ENCODE data around the gene COL1A2.

The COL1A2 gene

DNA sequence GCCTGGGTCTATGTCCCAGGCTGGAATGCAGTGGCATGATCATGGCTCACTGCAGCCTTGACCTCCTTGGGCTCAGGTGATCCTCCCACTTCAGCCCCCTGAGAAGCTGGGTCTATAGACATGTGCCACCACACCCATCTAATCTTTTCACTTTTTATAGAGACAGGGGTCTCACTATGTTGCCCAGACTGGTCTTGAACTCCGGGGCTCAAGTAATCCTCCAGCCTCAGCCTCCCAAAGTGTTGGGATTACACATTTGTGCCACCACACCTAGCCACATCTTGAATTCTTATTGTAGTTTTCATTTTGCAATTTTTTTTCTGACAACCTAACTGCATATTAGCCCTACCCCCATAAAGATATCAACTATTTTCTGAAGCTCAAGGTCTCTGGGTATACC lies 18.4 kb upstream of the COL1A2 start:
- TF ChIP-seq CREB1 (IDR thresholded peaks at IDR 0.05; ENCODE audit: low read depth) (no peak), TCF12 (IDR thresholded peaks at IDR 0.05; ENCODE audit: low read depth) (no peak), TAF1 (IDR thresholded peaks at IDR 0.05; ENCODE audit: low read depth) (no peak), RAD21 (IDR thresholded peaks at IDR 0.05; ENCODE audit: low read depth) (no peak), ZBTB7A (IDR thresholded peaks at IDR 0.05; ENCODE audit: low read depth) (no peak), NFIC (IDR thresholded peaks at IDR 0.05) (no peak), EGR1 (IDR thresholded peaks at IDR 0.05) (no peak), EP300 (IDR thresholded peaks at IDR 0.05; ENCODE audit: borderline replicate concordance) (no peak), CEBPB (IDR thresholded peaks at IDR 0.05) (no peak), TEAD4 (IDR thresholded peaks at IDR 0.05) (no peak), YY1 (IDR thresholded peaks at IDR 0.05; ENCODE audit: low read depth) (no peak), FOXM1 (IDR thresholded peaks at IDR 0.05; ENCODE audit: borderline replicate concordance, low read depth) (no peak)
- TF ChIP-seq, protein P1, sequence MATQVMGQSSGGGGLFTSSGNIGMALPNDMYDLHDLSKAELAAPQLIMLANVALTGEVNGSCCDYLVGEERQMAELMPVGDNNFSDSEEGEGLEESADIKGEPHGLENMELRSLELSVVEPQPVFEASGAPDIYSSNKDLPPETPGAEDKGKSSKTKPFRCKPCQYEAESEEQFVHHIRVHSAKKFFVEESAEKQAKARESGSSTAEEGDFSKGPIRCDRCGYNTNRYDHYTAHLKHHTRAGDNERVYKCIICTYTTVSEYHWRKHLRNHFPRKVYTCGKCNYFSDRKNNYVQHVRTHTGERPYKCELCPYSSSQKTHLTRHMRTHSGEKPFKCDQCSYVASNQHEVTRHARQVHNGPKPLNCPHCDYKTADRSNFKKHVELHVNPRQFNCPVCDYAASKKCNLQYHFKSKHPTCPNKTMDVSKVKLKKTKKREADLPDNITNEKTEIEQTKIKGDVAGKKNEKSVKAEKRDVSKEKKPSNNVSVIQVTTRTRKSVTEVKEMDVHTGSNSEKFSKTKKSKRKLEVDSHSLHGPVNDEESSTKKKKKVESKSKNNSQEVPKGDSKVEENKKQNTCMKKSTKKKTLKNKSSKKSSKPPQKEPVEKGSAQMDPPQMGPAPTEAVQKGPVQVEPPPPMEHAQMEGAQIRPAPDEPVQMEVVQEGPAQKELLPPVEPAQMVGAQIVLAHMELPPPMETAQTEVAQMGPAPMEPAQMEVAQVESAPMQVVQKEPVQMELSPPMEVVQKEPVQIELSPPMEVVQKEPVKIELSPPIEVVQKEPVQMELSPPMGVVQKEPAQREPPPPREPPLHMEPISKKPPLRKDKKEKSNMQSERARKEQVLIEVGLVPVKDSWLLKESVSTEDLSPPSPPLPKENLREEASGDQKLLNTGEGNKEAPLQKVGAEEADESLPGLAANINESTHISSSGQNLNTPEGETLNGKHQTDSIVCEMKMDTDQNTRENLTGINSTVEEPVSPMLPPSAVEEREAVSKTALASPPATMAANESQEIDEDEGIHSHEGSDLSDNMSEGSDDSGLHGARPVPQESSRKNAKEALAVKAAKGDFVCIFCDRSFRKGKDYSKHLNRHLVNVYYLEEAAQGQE (IDR thresholded peaks at IDR 0.05; ENCODE audit: low read depth) = no peak
- TF ChIP-seq, protein P2, sequence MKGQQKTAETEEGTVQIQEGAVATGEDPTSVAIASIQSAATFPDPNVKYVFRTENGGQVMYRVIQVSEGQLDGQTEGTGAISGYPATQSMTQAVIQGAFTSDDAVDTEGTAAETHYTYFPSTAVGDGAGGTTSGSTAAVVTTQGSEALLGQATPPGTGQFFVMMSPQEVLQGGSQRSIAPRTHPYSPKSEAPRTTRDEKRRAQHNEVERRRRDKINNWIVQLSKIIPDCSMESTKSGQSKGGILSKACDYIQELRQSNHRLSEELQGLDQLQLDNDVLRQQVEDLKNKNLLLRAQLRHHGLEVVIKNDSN (IDR thresholded peaks at IDR 0.05) = no peak
- TF ChIP-seq, protein P3, sequence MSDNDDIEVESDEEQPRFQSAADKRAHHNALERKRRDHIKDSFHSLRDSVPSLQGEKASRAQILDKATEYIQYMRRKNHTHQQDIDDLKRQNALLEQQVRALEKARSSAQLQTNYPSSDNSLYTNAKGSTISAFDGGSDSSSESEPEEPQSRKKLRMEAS (IDR thresholded peaks at IDR 0.05) = no peak

DNA sequence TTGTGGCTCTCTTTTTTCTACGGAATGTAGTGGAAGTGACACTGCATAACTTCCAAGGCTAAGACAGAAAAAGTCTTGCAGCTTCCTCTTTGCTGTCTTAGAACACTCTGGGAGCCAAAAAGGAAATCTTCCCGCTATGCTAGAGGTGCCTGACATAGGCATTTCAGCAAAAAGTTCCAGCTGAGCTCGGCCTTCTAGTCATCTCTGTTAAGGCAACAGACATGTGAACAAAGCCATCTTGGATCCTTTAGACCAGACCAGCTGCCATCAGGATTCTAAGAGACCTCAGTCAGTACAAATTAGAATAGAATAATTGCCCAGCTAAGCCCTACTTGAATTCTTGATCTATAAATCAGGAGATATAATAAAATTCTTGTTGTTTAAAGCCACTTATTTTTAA lies 16.3 kb upstream of the COL1A2 start:
- TF ChIP-seq CEBPB (IDR thresholded peaks at IDR 0.05) (no peak), ZBTB7A (IDR thresholded peaks at IDR 0.05; ENCODE audit: low read depth) (no peak), TEAD4 (IDR thresholded peaks at IDR 0.05) (no peak), TAF1 (IDR thresholded peaks at IDR 0.05; ENCODE audit: low read depth) (no peak), EGR1 (IDR thresholded peaks at IDR 0.05) (no peak), EP300 (IDR thresholded peaks at IDR 0.05; ENCODE audit: borderline replicate concordance) (no peak), RAD21 (IDR thresholded peaks at IDR 0.05; ENCODE audit: low read depth) (no peak), FOXM1 (IDR thresholded peaks at IDR 0.05; ENCODE audit: borderline replicate concordance, low read depth) (no peak), NFIC (IDR thresholded peaks at IDR 0.05) (no peak)
- TF ChIP-seq, protein P2 (IDR thresholded peaks at IDR 0.05) = no peak
- TF ChIP-seq, protein P3 (IDR thresholded peaks at IDR 0.05) = no peak
- TF ChIP-seq, protein P1 (IDR thresholded peaks at IDR 0.05; ENCODE audit: low read depth) = no peak

DNA sequence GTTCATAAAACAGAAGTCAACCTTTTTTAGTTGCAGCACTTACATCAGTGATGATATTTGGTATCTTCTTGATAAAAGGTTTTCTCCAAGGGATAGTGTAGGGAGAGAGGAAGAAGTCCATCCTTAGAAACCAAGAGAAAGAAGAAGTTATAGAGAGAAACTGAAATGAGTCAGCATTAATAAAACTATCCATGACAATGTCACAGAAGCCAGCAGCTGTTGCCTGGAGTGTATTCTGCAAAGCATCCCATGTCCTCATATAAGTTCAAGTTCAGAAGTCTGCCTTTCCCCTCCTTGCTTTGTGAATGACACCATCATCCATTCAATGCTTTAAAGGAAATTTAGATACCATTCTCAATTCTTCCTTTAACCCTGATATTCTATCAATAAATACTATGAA lies 14.4 kb upstream of the COL1A2 start:
- no peak for TF ChIP-seq TEAD4 (IDR thresholded peaks at IDR 0.05)
- TF ChIP-seq, protein P2 (IDR thresholded peaks at IDR 0.05) = no peak
- TF ChIP-seq, protein P3 (IDR thresholded peaks at IDR 0.05) = no peak
- TF ChIP-seq TAF1 (IDR thresholded peaks at IDR 0.05; ENCODE audit: low read depth) = no peak
- TF ChIP-seq, protein P1 (IDR thresholded peaks at IDR 0.05; ENCODE audit: low read depth) = no peak
- TF ChIP-seq FOXM1 (IDR thresholded peaks at IDR 0.05; ENCODE audit: borderline replicate concordance, low read depth) = no peak
- no peak for TF ChIP-seq TCF12 (IDR thresholded peaks at IDR 0.05; ENCODE audit: low read depth)
- no peak for TF ChIP-seq NFIC (IDR thresholded peaks at IDR 0.05)
- no peak for TF ChIP-seq CREB1 (IDR thresholded peaks at IDR 0.05; ENCODE audit: low read depth)
- no peak for TF ChIP-seq CEBPB (IDR thresholded peaks at IDR 0.05)

DNA sequence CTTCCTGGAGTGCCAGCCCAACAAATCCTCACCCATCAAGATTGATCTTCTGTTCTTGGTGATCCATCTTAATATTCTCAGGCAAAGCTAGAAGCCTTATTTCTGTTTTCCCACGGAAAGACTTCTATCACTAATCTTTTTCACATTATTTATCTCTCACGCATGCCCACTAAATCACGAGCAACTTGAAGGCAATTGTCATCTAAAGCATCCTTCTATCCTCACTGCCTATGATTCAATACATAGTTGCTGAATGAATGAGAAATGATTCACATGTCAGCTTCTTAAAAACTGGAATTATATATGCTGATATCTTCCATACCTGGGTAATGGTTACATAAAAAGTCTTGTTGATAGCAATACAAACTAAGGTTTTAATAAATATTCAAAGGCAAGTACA lies 12.6 kb upstream of the COL1A2 start:
- TF ChIP-seq TEAD4 (IDR thresholded peaks at IDR 0.05) = no peak
- no peak for TF ChIP-seq CEBPB (IDR thresholded peaks at IDR 0.05)
- TF ChIP-seq EP300 (IDR thresholded peaks at IDR 0.05; ENCODE audit: borderline replicate concordance) = no peak
- no peak for TF ChIP-seq RAD21 (IDR thresholded peaks at IDR 0.05; ENCODE audit: low read depth)
- TF ChIP-seq, protein P1 (IDR thresholded peaks at IDR 0.05; ENCODE audit: low read depth) = no peak
- no peak for TF ChIP-seq CREB1 (IDR thresholded peaks at IDR 0.05; ENCODE audit: low read depth)
